ENCODE results near the gene KCTD15.

DNA sequence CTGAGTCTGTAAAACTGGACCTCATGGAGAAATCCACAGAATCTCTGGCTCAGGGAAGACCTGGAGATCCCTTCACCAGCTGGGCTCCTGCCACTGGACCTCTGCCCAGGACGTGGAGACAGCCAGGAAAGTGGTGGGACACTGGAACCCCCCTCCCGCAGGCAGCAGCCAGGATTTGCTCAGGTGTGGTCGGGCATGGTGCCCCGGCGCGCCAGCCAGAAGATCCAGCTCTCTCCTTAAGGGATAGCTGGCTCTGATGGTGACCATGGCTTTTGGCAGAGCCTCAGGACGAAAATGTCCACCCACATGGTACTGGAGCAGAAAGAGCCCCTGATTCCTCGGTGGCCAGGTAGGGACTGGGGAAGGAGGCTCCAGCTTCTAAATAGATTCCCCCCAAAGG, 26.6 kb upstream of the KCTD15 start:
- no peak for TF ChIP-seq POLR2A (IDR thresholded peaks at IDR 0.05)
- no peak for TF ChIP-seq CTCF (IDR thresholded peaks at IDR 0.05)
